Osteocyte (in vitro differentiated cells): ENCODE results near the gene FGF18. TPM values are rescaled to one million over a fixed set of nuclear protein-coding genes. Genes with fewer than 3 reads are reported as not detected.

Source experiments
- DNase-seq: peaks from one replicate; pipeline ENCODE4 v3.0.0; 2021; ENCODE audit warnings: mixed read lengths; ENCODE audit not compliant: unreplicated experiment; ENCODE audit errors: extremely low spot score
- H3K27ac Mint-ChIP-seq: one replicate; pipeline ENCODE4 v1.8.0; 2021; ENCODE audit warnings: mild to moderate bottlenecking, mixed read lengths; ENCODE audit not compliant: unreplicated experiment
- H3K27me3 Mint-ChIP-seq: one replicate; pipeline ENCODE4 v1.8.0; 2021; ENCODE audit warnings: mixed read lengths; ENCODE audit not compliant: unreplicated experiment
- H3K36me3 Mint-ChIP-seq: one replicate; pipeline ENCODE4 v1.8.0; 2021; ENCODE audit warnings: mixed read lengths; ENCODE audit not compliant: unreplicated experiment
- H3K4me1 Mint-ChIP-seq: one replicate; pipeline ENCODE4 v1.8.0; 2021; ENCODE audit warnings: mixed read lengths; ENCODE audit not compliant: unreplicated experiment
- H3K4me3 Mint-ChIP-seq: one replicate; pipeline ENCODE4 v1.8.0; 2021; ENCODE audit warnings: mild to moderate bottlenecking, moderate library complexity, mixed read lengths; ENCODE audit not compliant: unreplicated experiment
- H3K9me3 Mint-ChIP-seq: one replicate; pipeline ENCODE4 v1.8.0; 2021; ENCODE audit warnings: mixed read lengths; ENCODE audit not compliant: unreplicated experiment
- CTCF ChIP-seq: fragments of 200-600 bp; sonication (generic); IDR thresholded peaks from 2 replicates; pipeline ENCODE4 v1.5.0; 2021; ENCODE audit warnings: antibody characterized with exemption, mild to moderate bottlenecking, moderate library complexity
- total RNA-seq: library from RNA; stranded (reverse); gene quantifications from 2 replicates; pipeline ENCODE4 v1.2.1, GENCODE V29; 2021

FGF18 gene
- total RNA-seq, 1 donor from 2014 or later, result 5.9 TPM

- no peak for DNase-seq
- H3K4me3 Mint-ChIP-seq, result no peak overlapping the region
- H3K9me3 Mint-ChIP-seq, result no peaks in the 10 kb centered on the region
- no peaks in the 10 kb centered on the region for H3K36me3 Mint-ChIP-seq
- H3K4me1 Mint-ChIP-seq, result peaks cover 9% of the 10 kb centered on the region
- H3K27ac Mint-ChIP-seq, result no peak overlapping the region
- TF ChIP-seq CTCF, result no peak
- H3K27me3 Mint-ChIP-seq, result no peaks in the 10 kb centered on the region
These were observed 57.7 kb downstream of the FGF18 start for GRCh38 chr5:171477101-171477500.

DNA sequence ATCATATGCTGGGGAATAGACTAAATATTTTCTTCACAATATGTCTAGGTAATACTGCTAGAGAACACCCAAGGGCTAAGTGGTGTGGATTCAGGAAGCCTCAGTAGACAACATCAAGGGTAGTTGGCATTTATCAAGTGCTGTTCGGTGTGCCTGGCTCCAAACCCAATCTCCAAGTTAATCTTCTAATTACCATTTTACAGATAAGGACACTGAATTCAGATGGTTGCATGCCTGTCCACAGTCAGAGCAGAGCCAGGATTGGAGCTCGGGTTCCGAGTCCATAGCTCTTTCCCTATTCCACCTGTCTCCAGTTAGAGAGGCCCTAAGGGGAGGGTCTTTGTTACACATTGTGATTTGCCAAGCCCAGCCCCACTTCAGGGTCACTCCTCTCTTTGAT, 58.2 kb downstream of the FGF18 start:
- H3K36me3 Mint-ChIP-seq, result no peaks in the 10 kb centered on the region
- DNase-seq, result no peak
- no peak overlapping the region for H3K4me3 Mint-ChIP-seq
- peaks cover 9% of the 10 kb centered on the region for H3K4me1 Mint-ChIP-seq
- no peak overlapping the region for H3K27ac Mint-ChIP-seq
- no peak for TF ChIP-seq CTCF
- H3K27me3 Mint-ChIP-seq, result no peaks in the 10 kb centered on the region
- no peaks in the 10 kb centered on the region for H3K9me3 Mint-ChIP-seq

DNA sequence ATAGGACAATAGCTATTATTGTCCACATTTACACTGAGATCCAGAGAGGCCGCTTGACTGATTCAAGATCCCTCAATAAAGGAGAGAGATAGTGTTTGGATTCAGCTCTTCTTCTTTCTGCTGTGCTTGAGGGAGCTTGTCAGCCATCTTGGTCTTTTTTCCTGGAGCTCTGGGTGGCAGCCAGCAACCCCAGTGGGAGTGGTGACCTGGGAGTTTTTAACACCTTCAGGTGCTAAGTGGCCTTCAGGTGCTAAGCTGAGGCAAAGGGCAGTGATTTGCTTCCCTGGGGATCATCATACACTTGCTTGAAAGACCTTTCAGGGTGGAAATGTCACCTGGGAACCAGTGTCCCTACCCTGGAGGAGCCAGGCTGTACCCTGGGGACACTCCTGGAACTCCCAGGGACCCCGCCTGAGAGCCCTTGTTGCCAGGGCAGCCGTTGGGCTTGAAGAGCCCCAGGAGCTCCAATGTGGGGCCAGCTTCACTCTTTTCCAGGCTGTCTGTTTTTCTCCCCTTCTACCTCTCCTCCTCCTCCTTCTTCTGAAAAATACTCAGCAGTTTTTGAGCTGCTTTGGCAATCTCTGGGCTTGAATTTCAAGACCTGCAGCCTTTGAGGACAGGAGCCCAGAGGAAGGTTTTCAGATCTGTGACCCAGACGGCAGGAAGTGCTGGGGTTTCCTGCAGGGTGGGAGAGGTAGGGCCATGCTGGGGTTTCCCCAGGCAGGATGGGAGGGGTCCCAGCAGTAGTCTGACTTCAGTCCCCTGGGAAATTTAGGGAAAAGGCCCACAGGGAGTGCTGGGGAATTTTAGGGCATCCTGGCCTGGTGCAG, 59.7 kb downstream of the FGF18 start:
- Mint-ChIP-seq H3K4me3 (no peak overlapping the region), H3K4me1 (peaks cover 9% of the 10 kb centered on the region), H3K9me3 (no peaks in the 10 kb centered on the region), H3K36me3 (no peaks in the 10 kb centered on the region), H3K27ac (no peak overlapping the region), H3K27me3 (no peaks in the 10 kb centered on the region)
- no peak for TF ChIP-seq CTCF
- no peak for DNase-seq

GRCh38 chr5:171479776-171480125, 60.3 kb downstream of the FGF18 start:
- Mint-ChIP-seq H3K27ac (no peak overlapping the region), H3K4me3 (no peak overlapping the region), H3K36me3 (no peaks in the 10 kb centered on the region), H3K27me3 (no peaks in the 10 kb centered on the region), H3K4me1 (peaks cover 9% of the 10 kb centered on the region), H3K9me3 (no peaks in the 10 kb centered on the region)
- TF ChIP-seq CTCF, result no peak
- DNase-seq, result no peak

GRCh38 chr5:171480239-171480638, 60.8 kb downstream of the FGF18 start:
- no peaks in the 10 kb centered on the region for H3K36me3 Mint-ChIP-seq
- no peaks in the 10 kb centered on the region for H3K9me3 Mint-ChIP-seq
- H3K27ac Mint-ChIP-seq, result no peak overlapping the region
- no peaks in the 10 kb centered on the region for H3K27me3 Mint-ChIP-seq
- TF ChIP-seq CTCF, result no peak
- H3K4me1 Mint-ChIP-seq, result peaks cover 9% of the 10 kb centered on the region
- DNase-seq, result no peak
- H3K4me3 Mint-ChIP-seq, result no peak overlapping the region
